ENCODE results near the gene NEGR1. TPM values are rescaled to one million over a fixed set of nuclear protein-coding genes. Genes with fewer than 3 reads are reported as not detected.

Gene NEGR1
- total RNA-seq, 1 experiment from 2014 or later: 0.44 TPM

GRCh38 chr1:71920556-71920955 is 361.8 kb downstream of the NEGR1 start:
- Histone ChIP-seq H3K9me2 (ENCODE audit: insufficient read depth) (no peaks in the 10 kb centered on the region), H4K20me1 (ENCODE audit: insufficient read depth) (no peaks in the 10 kb centered on the region), H2AFZ (no peak overlapping the region), H3K36me3 (ENCODE audit: low read depth) (no peaks in the 10 kb centered on the region), H3K4me1 (replicated peaks; ENCODE audit: insufficient read depth) (no peaks in the 10 kb centered on the region), H3K4me3 (no peak overlapping the region), H3F3A (ENCODE audit: insufficient read depth, low read depth) (no peaks in the 10 kb centered on the region), H3K27me3 (ENCODE audit: insufficient read depth, low read depth) (no peaks in the 10 kb centered on the region), H3K27ac (no peak overlapping the region), H3K4me2 (no peak overlapping the region), H3K9me3 (ENCODE audit: insufficient read depth, low read depth) (no peaks in the 10 kb centered on the region), H3K79me2 (ENCODE audit: low read depth) (no peaks in the 10 kb centered on the region)
- no TSS peak for BruUV-seq (replicated peaks)
- CTCF ChIA-PET: no interaction called here
- TF ChIP-seq CTCF (conservative IDR thresholded peaks at IDR 0.05) (no peak), EZH2 (IDR thresholded peaks at IDR 0.05; ENCODE audit: low read depth) (no peak)
- intact Hi-C loops (cut with micrococcal nuclease; ENCODE audit: unreplicated experiment): no loop called here
- DNase-seq: no peak
- POLR2A ChIA-PET (ENCODE audit: unreplicated experiment): no interaction called here

- Histone ChIP-seq H3K27ac (no peak overlapping the region), H3K27me3 (ENCODE audit: insufficient read depth, low read depth) (no peaks in the 10 kb centered on the region), H3K9me3 (ENCODE audit: insufficient read depth, low read depth) (no peaks in the 10 kb centered on the region), H3K4me1 (replicated peaks; ENCODE audit: insufficient read depth) (no peaks in the 10 kb centered on the region), H3K79me2 (ENCODE audit: low read depth) (no peaks in the 10 kb centered on the region), H3K4me3 (no peak overlapping the region), H3K9me2 (ENCODE audit: insufficient read depth) (no peaks in the 10 kb centered on the region), H3K36me3 (ENCODE audit: low read depth) (no peaks in the 10 kb centered on the region), H4K20me1 (ENCODE audit: insufficient read depth) (no peaks in the 10 kb centered on the region), H2AFZ (no peak overlapping the region), H3F3A (ENCODE audit: insufficient read depth, low read depth) (no peaks in the 10 kb centered on the region), H3K4me2 (no peak overlapping the region)
- ChIA-PET POLR2A (ENCODE audit: unreplicated experiment) (interaction anchor here (0.6 kb wide), 1 partner anchor 647 kb away, joined by 24 read pairs; no protein-coding TSS in a partner anchor), CTCF (no interaction called here)
- no TSS peak for BruUV-seq (replicated peaks)
- no peak for DNase-seq
- TF ChIP-seq EZH2 (IDR thresholded peaks at IDR 0.05; ENCODE audit: low read depth) (no peak), CTCF (conservative IDR thresholded peaks at IDR 0.05) (no peak)
- intact Hi-C loops (cut with micrococcal nuclease; ENCODE audit: unreplicated experiment): no loop called here
These were observed 362.4 kb downstream of the NEGR1 start for GRCh38 chr1:71919811-71920509.

- H4K20me1 ChIP-seq (ENCODE audit: insufficient read depth): no peaks in the 10 kb centered on the region
- no peak overlapping the region for H3K4me2 ChIP-seq
- H3K4me1 ChIP-seq (replicated peaks; ENCODE audit: insufficient read depth): no peaks in the 10 kb centered on the region
- H3K9me3 ChIP-seq (ENCODE audit: insufficient read depth, low read depth): no peaks in the 10 kb centered on the region
- H3K27me3 ChIP-seq (ENCODE audit: insufficient read depth, low read depth): no peaks in the 10 kb centered on the region
- ChIA-PET POLR2A (ENCODE audit: unreplicated experiment) (no interaction called here), CTCF (no interaction called here)
- H3K36me3 ChIP-seq (ENCODE audit: low read depth): no peaks in the 10 kb centered on the region
- TF ChIP-seq EZH2 (IDR thresholded peaks at IDR 0.05; ENCODE audit: low read depth) (no peak), CTCF (conservative IDR thresholded peaks at IDR 0.05) (no peak)
- H3F3A ChIP-seq (ENCODE audit: insufficient read depth, low read depth): no peaks in the 10 kb centered on the region
- DNase-seq: no peak
- intact Hi-C loops (cut with micrococcal nuclease; ENCODE audit: unreplicated experiment): no loop called here
- BruUV-seq (replicated peaks): no TSS peak
- H3K9me2 ChIP-seq (ENCODE audit: insufficient read depth): no peaks in the 10 kb centered on the region
- H3K79me2 ChIP-seq (ENCODE audit: low read depth): no peaks in the 10 kb centered on the region
- H3K4me3 ChIP-seq: no peak overlapping the region
- no peak overlapping the region for H3K27ac ChIP-seq
- H2AFZ ChIP-seq: no peak overlapping the region
These were observed 363.7 kb downstream of the NEGR1 start for GRCh38 chr1:71918630-71919029.

Data from PC-9 (cell line).